ENCODE data around the gene BMP8A. TPM values are rescaled to one million over a fixed set of nuclear protein-coding genes. Genes with fewer than 3 reads are reported as not detected.
"Not testable (repeated sequence)": the region's sequence is repeated elsewhere in the genome, so short reads cannot be mapped to it uniquely, and the experiment has no call there.

Gene BMP8A
- total RNA-seq, 2 donors from 2014 or later, result 0.35 to 0.38 TPM

GRCh38 chr1:39467108-39467720, 24.2 kb upstream of the BMP8A start:
- not testable (repeated sequence) for H3K4me3 Mint-ChIP-seq; H3K27ac Mint-ChIP-seq; H3K27me3 Mint-ChIP-seq (ENCODE audit: low read depth); H3K36me3 Mint-ChIP-seq (ENCODE audit: insufficient read depth in 2 of 2); DNase-seq; ATAC-seq (replicated peaks in 1 of 2); H3K4me1 Mint-ChIP-seq (ENCODE audit: low read depth); H3K9me3 Mint-ChIP-seq

DNA sequence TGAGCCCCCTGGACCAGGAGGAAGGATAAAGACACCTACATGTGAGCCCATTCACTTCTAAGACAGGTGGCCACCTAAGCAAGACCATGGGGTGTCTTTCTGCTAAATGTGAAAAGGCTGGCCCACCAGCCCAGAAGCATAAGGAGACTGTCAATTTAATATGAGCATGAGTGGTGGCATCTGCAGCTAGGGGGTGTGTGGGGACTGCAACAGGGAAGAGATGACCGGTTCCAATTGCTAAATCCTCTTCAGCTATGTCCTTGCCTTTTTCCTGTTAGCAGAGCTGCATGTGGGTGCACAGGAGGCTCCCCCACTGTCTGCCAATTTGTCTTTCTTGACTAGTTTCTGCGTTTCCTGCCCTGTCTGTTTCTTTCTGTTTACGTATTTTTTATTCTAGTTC, 22.3 kb upstream of the BMP8A start:
- ATAC-seq (replicated peaks in 1 of 2) (no peak), DNase-seq (no peak)
- Mint-ChIP-seq H3K9me3 (no peaks in the 10 kb centered on the region), H3K36me3 (ENCODE audit: insufficient read depth in 2 of 2) (peaks cover 7 to 8% of the 10 kb centered on the region in 2 donors), H3K27me3 (ENCODE audit: low read depth) (no peaks in the 10 kb centered on the region), H3K27ac (peak overlapping the region; percentile 70), H3K4me3 (no peak overlapping the region), H3K4me1 (ENCODE audit: low read depth) (peaks cover 6% of the 10 kb centered on the region)

- no peak for DNase-seq
- H3K4me3 Mint-ChIP-seq, result no peak overlapping the region
- ATAC-seq (replicated peaks in 1 of 2), result no peak
- peaks cover 6% of the 10 kb centered on the region for H3K4me1 Mint-ChIP-seq (ENCODE audit: low read depth)
- H3K27me3 Mint-ChIP-seq (ENCODE audit: low read depth), result no peaks in the 10 kb centered on the region
- no peaks in the 10 kb centered on the region for H3K9me3 Mint-ChIP-seq
- H3K36me3 Mint-ChIP-seq (ENCODE audit: insufficient read depth in 2 of 2), result peaks cover 6 to 7% of the 10 kb centered on the region in 2 donors
- H3K27ac Mint-ChIP-seq, result peak overlapping the region; percentile 70
These were observed 21.4 kb upstream of the BMP8A start for GRCh38 chr1:39470040-39470439.

GRCh38 chr1:39472826-39473225, 18.6 kb upstream of the BMP8A start:
- H3K4me1 Mint-ChIP-seq (ENCODE audit: low read depth), result no peaks in the 10 kb centered on the region
- DNase-seq, result no peak
- peak overlapping the region; percentile 72 for H3K27ac Mint-ChIP-seq
- H3K9me3 Mint-ChIP-seq, result no peaks in the 10 kb centered on the region
- peaks cover 5 to 10% of the 10 kb centered on the region in 2 donors for H3K36me3 Mint-ChIP-seq (ENCODE audit: insufficient read depth in 2 of 2)
- H3K27me3 Mint-ChIP-seq (ENCODE audit: low read depth), result no peaks in the 10 kb centered on the region
- no peak overlapping the region for H3K4me3 Mint-ChIP-seq
- no peak for ATAC-seq (replicated peaks in 1 of 2)

GRCh38 chr1:39473324-39473723, 18.1 kb upstream of the BMP8A start:
- H3K9me3 Mint-ChIP-seq, result no peaks in the 10 kb centered on the region
- H3K27me3 Mint-ChIP-seq (ENCODE audit: low read depth), result no peaks in the 10 kb centered on the region
- H3K36me3 Mint-ChIP-seq (ENCODE audit: insufficient read depth in 2 of 2), result peaks cover 5 to 10% of the 10 kb centered on the region in 2 donors
- H3K27ac Mint-ChIP-seq, result peak overlapping the region; percentile 26
- no peaks in the 10 kb centered on the region for H3K4me1 Mint-ChIP-seq (ENCODE audit: low read depth)
- H3K4me3 Mint-ChIP-seq, result no peak overlapping the region
- DNase-seq (no peak), ATAC-seq (replicated peaks in 1 of 2) (no peak)

GRCh38 chr1:39474810-39475209, 16.6 kb upstream of the BMP8A start:
- no peak overlapping the region for H3K4me3 Mint-ChIP-seq
- peaks cover 5 to 7% of the 10 kb centered on the region in 2 donors for H3K36me3 Mint-ChIP-seq (ENCODE audit: insufficient read depth in 2 of 2)
- peak overlapping the region; percentile 47 for H3K27ac Mint-ChIP-seq
- no peaks in the 10 kb centered on the region for H3K27me3 Mint-ChIP-seq (ENCODE audit: low read depth)
- H3K4me1 Mint-ChIP-seq (ENCODE audit: low read depth), result no peaks in the 10 kb centered on the region
- no peak for ATAC-seq (replicated peaks in 1 of 2)
- no peak for DNase-seq
- no peaks in the 10 kb centered on the region for H3K9me3 Mint-ChIP-seq

DNA sequence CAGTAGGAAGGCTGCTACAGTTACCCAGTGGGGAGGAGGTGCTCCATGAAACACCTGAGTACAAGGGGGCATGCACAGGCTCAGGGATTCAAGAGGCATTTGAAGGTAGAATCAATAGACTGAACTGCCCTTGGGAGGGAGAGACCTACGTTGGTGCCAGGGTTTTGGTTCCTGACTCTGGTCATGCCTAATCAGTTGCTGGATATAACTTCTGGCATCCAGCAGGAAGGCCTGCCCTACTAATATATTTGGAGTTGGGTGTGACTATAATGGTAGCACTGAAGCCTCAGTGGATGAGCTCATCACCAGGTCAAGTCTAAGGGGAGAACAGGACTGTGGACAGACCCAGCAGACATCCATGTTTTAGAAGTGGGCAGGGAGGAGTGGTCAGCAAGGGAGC, 15.9 kb upstream of the BMP8A start:
- H3K9me3 Mint-ChIP-seq; H3K4me3 Mint-ChIP-seq; H3K36me3 Mint-ChIP-seq (ENCODE audit: insufficient read depth in 2 of 2); ATAC-seq (replicated peaks in 1 of 2); H3K27ac Mint-ChIP-seq; DNase-seq; H3K4me1 Mint-ChIP-seq (ENCODE audit: low read depth); H3K27me3 Mint-ChIP-seq (ENCODE audit: low read depth): not testable (repeated sequence)

DNA sequence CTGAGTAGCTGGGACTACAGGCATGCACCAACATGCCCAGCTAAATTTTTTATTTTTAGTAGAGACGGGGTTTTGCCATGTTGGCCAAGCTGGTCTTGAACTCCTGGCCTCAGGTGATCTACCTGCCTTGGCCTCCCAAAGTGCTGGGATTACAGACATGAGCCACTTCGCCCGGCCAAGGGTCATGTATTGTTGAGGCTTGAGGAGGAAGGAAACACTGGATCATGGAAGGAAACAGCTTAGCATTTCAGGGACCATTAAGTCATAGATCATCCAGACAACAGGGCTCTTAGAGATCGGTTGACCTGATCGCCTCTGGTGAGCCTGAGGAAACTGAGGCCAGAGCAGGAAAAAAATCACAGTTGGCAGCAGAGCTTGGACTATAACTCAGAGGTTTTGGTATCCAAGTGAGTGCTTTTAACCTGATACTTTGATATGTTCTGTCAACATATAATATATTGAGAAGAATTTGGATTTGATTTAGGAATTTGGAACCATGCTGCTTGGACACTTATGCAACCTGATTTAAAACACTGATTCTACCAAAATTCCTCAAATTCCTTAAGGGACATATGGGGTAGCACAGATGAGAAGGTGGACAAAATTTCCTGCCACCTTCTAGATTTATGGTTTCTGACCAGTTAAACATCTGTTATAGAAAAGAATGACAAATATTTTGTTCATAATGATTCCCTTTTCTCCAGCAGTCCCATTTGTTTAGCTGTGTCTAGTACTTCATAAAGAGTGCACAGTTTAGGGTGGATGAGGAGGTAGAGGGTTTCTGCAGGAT, 13.1 kb upstream of the BMP8A start:
- Mint-ChIP-seq H3K27me3 (ENCODE audit: low read depth) (no peaks in the 10 kb centered on the region), H3K4me3 (no peak overlapping the region), H3K9me3 (no peaks in the 10 kb centered on the region), H3K36me3 (ENCODE audit: insufficient read depth in 2 of 2) (peaks cover 7 to 12% of the 10 kb centered on the region in 2 donors), H3K27ac (peak overlapping the region; percentile 34), H3K4me1 (ENCODE audit: low read depth) (no peaks in the 10 kb centered on the region)
- no peak for DNase-seq
- ATAC-seq (replicated peaks in 1 of 2), result no peak

- Mint-ChIP-seq H3K36me3 (ENCODE audit: insufficient read depth in 2 of 2) (peaks cover 2 to 15% of the 10 kb centered on the region in 2 donors), H3K27ac (peak overlapping the region; percentile 2), H3K4me1 (ENCODE audit: low read depth) (no peaks in the 10 kb centered on the region), H3K9me3 (no peaks in the 10 kb centered on the region), H3K27me3 (ENCODE audit: low read depth) (no peaks in the 10 kb centered on the region), H3K4me3 (no peak overlapping the region)
- no peak for DNase-seq
- no peak for ATAC-seq (replicated peaks in 1 of 2)
These were observed 10.1 kb upstream of the BMP8A start for GRCh38 chr1:39481289-39481688.

DNA sequence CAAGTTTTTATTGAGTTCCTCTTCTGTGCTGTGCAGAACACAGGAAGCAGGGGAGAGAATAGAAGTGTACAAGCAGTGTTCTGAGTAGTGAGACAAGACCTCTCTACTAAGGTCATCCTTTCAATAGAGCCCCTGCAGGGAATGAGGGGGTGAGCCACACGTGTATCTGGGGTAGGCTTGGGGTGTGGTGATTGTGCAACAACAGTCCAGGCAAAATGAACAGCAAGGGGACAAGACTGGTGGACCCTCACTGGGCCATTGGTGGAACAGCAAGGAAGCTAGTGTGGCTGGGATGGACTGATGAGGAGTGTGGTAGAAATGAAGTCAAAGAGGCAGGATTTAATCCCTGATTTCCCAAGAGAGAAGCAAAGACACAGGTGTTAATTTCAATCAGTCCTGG, 8.2 kb upstream of the BMP8A start:
- ATAC-seq (replicated peaks in 1 of 2) (no peak), DNase-seq (no peak)
- H3K27ac Mint-ChIP-seq, result peak overlapping the region; percentile 12
- H3K27me3 Mint-ChIP-seq (ENCODE audit: low read depth), result no peaks in the 10 kb centered on the region
- H3K36me3 Mint-ChIP-seq (ENCODE audit: insufficient read depth in 2 of 2), result peaks cover 0 to 15% of the 10 kb centered on the region in 2 donors
- no peak overlapping the region for H3K4me3 Mint-ChIP-seq
- H3K4me1 Mint-ChIP-seq (ENCODE audit: low read depth), result no peaks in the 10 kb centered on the region
- no peaks in the 10 kb centered on the region for H3K9me3 Mint-ChIP-seq

DNA sequence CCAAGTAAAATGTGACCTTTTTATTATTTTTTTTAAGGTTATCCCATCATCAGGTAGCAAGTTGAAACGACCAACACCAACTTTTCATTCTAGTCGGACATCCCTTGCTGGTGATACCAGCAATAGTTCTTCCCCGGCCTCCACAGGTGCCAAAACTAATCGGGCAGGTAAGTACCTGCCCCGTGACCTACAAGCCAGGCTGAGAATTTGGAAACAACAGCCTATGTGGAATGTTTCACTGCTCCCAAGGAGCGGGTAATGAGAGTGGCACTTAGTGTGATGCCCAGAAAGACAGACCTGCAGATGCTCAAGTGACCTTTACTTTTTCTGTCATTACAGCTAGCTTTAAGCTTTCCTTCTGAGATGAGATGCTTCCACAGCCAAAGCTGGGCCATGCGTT, 6.9 kb upstream of the BMP8A start:
- Mint-ChIP-seq H3K4me1 (ENCODE audit: low read depth) (no peaks in the 10 kb centered on the region), H3K27me3 (ENCODE audit: low read depth) (no peaks in the 10 kb centered on the region), H3K27ac (no peak overlapping the region), H3K4me3 (no peak overlapping the region), H3K36me3 (ENCODE audit: insufficient read depth in 2 of 2) (peaks cover 0 to 15% of the 10 kb centered on the region in 2 donors), H3K9me3 (no peaks in the 10 kb centered on the region)
- no peak for DNase-seq
- ATAC-seq (replicated peaks in 1 of 2), result no peak

DNA sequence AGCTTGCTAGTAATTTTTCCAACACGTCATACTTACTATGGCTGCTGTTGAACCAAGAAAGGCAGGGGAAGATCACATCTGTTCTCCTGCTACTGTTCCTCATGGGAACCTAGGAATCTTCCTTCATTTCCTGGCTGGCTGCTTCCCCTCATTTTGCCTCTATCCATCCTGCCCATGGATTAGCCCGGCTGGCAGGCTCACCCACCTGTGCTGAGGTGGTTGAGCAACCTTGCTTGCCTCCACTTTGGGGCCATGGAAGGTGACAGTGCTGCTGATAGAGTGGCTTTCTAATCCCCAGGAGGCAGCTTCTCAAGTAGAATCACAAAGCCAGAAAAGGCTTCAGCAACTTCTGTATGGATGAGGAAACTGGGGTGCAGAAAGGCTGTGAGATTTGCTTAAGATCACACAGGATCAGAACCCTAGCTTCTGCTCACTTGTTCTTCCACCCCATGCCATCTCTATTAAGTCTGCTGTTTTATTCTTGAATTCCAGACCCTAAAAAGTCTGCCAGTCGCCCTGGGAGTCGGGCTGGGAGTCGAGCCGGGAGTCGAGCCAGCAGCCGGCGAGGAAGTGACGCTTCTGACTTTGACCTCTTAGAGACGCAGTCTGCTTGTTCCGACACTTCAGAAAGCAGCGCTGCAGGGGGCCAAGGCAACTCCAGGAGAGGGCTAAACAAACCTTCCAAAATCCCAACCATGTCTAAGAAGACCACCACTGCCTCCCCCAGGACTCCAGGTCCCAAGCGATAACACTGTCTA, 6.2 kb upstream of the BMP8A start:
- ATAC-seq (replicated peaks in 1 of 2) (no peak), DNase-seq (no peak)
- H3K27me3 Mint-ChIP-seq (ENCODE audit: low read depth), result peaks cover 2% of the 10 kb centered on the region
- H3K4me1 Mint-ChIP-seq (ENCODE audit: low read depth), result no peaks in the 10 kb centered on the region
- H3K9me3 Mint-ChIP-seq, result no peaks in the 10 kb centered on the region
- no peak overlapping the region for H3K27ac Mint-ChIP-seq
- peaks cover 0 to 15% of the 10 kb centered on the region in 2 donors for H3K36me3 Mint-ChIP-seq (ENCODE audit: insufficient read depth in 2 of 2)
- H3K4me3 Mint-ChIP-seq, result no peak overlapping the region

- peaks cover 19% of the 10 kb centered on the region for H3K27me3 Mint-ChIP-seq (ENCODE audit: low read depth)
- peaks cover 0 to 3% of the 10 kb centered on the region in 2 donors for H3K36me3 Mint-ChIP-seq (ENCODE audit: insufficient read depth in 2 of 2)
- no peak overlapping the region for H3K27ac Mint-ChIP-seq
- H3K4me3 Mint-ChIP-seq, result no peak overlapping the region
- ATAC-seq (replicated peaks in 1 of 2) (no peak), DNase-seq (no peak)
- peaks cover 6% of the 10 kb centered on the region for H3K4me1 Mint-ChIP-seq (ENCODE audit: low read depth)
- H3K9me3 Mint-ChIP-seq, result no peaks in the 10 kb centered on the region
These were observed 3.4 kb upstream of the BMP8A start for GRCh38 chr1:39488012-39488545.
